ENCODE data around the gene PROKR1.

The PROKR1 gene

DNA sequence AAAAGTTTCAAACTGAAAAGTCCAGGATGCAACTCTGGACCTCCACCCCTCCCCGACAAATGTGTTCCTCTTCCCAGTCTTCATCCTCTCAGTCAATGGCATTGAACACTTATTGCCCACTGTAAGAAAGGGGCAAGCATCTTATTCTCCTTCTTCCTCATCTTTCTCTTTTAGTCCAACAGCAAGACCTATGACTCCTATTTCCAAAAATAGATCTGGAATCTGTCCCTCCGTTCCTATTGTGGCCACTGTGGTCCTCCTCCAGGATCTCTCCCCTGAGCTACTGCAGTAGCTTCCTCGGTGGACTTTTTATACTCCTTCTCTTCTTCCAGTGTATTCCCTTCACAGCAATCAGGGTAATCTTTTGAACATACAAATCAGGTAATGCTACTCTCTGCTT is 63.3 kb downstream of the PROKR1 start:
- DNase-seq: no peak
